GM12875 (cell line): ENCODE data around the gene WWOX.

Experiments
- H3K4me3 ChIP-seq: one replicate; pipeline ENCODE4 v1.5.1; 2011; ENCODE audit warnings: low read depth, low read length, control low read depth
- TF ChIP-seq, protein P1 (sequence below): IDR thresholded peaks from 2 replicates; pipeline ENCODE4 v1.5.1; 2011; ENCODE audit warnings: low read depth, mild to moderate bottlenecking, control low read depth, inconsistent platforms, low read length, moderate library complexity, borderline replicate concordance; ENCODE audit not compliant: insufficient read depth

Gene WWOX

DNA sequence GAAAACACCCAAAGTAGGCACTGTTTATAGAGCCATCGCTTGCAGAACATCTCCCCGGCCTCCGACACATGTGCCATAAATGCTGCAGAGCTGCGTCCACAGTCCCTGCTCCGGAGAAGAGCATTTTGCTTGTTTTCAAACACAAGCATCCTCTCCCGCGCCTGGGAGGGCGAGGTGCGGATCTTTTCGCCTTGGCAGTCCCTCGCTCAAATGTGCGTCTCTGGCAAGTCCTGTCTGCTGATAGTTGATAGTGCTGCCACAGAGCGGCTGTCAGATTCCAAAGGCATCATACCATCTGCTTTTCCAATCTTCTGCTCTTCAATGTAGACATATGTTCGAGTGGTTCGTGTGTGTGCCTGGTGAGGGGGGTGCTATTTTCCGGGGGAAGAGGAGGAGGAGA lies 897.3 kb downstream of the WWOX start:
- no peak overlapping the region for H3K4me3 ChIP-seq
- TF ChIP-seq, protein P1, sequence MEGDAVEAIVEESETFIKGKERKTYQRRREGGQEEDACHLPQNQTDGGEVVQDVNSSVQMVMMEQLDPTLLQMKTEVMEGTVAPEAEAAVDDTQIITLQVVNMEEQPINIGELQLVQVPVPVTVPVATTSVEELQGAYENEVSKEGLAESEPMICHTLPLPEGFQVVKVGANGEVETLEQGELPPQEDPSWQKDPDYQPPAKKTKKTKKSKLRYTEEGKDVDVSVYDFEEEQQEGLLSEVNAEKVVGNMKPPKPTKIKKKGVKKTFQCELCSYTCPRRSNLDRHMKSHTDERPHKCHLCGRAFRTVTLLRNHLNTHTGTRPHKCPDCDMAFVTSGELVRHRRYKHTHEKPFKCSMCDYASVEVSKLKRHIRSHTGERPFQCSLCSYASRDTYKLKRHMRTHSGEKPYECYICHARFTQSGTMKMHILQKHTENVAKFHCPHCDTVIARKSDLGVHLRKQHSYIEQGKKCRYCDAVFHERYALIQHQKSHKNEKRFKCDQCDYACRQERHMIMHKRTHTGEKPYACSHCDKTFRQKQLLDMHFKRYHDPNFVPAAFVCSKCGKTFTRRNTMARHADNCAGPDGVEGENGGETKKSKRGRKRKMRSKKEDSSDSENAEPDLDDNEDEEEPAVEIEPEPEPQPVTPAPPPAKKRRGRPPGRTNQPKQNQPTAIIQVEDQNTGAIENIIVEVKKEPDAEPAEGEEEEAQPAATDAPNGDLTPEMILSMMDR = no peak

DNA sequence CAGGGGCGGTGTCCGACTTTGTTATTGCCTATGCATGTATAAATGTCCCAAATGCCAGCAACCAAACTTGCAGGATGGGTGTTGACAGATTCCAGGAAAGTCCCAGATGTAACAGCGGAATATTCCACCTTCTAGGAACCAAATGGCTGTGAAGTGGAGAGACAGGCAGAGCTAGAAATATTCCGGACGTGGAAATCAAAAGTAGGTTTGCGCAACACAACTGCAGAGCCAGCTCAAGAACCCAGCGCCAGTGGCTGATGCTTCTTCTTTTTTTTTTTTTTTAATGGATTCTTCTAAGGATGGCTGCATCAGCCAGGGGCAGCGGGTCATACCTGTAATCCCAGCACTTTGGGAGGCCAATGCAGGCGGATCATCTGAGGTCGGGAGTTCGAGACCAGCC lies 899.4 kb downstream of the WWOX start:
- TF ChIP-seq, protein P1 = no peak
- H3K4me3 ChIP-seq = no peak overlapping the region

DNA sequence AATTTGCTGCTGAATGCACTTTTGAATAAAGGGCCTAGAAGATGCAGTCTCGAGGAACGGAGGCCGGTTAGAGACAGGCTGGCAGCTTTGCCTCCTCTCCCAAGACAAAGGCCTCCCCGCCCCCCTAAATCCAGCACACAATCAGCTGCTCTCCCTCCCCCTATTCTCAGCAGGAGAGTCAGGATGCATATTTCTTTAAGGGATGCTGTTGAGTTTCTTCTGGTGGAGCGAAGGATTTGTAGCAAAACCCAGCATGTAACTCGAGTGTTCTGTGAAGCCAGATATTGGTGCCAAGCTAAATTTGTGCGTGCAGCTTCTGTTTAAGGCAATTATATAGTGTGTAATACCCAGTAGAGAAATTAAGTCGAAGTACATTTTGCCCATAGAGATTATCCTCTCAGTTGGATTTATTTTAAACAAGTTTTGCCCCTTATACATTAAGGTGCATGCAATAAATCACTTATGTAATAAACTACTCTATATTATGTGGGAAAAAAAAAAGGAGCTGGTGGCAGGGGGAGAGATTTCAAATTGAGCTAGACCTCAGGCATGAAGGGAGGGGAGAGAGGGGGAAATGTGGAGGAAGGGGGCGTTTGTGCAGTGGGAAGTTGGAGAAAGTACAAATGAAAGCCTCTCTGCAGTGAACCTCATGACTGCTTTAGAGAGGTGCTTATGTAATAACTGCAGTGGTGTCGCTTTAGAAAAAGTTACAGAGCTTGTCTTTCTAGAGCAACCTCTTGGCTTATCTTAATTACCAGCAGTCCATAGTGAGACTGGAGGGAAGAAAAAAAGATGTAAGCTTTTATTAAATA lies 901.9 kb downstream of the WWOX start:
- TF ChIP-seq, protein P1 = no peak
- no peak overlapping the region for H3K4me3 ChIP-seq

DNA sequence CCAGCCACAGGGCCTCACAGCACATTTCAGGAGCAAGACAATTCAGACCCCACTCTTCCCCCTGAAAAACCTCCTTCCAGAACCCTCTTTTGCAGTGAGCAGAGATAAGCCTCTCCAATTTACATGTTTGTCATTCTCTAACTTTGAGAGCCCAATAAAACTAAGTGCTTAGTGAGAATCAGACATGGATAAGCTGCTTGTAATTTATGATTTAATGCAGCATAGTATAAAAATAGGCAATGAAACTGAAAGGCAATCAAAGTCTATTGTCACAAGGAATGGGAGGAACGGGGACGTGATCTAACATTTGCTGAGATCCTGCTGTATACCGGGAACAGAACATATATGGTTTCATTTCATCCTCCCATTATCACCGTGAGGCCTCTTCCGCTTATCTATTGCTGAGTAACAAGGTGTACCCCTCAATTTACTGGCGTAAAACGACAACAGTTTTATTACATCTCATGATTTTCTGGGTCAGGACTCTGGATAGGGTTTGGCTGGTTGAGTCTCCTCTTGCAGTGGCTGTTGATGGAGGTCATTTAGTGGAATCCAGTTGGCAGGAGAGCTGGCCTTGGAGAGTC lies 903.7 kb downstream of the WWOX start:
- TF ChIP-seq, protein P1 = no peak

DNA sequence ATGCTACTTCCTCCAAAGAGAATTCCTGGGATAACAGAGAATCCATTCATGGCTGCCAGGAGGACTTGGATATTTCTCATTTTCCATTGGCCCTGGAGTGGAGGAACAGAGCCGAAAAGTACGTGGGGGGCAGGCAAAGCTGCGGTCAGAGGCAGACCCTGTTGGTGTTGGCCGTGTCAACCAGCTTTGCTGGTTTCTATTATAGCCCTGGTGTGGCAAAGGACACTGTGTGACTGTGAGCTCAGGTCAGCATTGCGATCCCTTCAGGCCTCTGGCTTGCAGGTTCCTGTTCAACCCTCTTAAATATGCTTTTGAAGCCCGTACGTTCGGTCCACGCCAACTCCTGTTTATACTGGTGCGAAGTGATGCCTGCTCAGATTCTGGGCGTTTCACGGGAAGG lies 904.9 kb downstream of the WWOX start:
- H3K4me3 ChIP-seq = no peak overlapping the region
- TF ChIP-seq, protein P1 = no peak

More for the DNA sequence above, 903.7 kb downstream of the WWOX start:
- H3K4me3 ChIP-seq = no peak overlapping the region

DNA sequence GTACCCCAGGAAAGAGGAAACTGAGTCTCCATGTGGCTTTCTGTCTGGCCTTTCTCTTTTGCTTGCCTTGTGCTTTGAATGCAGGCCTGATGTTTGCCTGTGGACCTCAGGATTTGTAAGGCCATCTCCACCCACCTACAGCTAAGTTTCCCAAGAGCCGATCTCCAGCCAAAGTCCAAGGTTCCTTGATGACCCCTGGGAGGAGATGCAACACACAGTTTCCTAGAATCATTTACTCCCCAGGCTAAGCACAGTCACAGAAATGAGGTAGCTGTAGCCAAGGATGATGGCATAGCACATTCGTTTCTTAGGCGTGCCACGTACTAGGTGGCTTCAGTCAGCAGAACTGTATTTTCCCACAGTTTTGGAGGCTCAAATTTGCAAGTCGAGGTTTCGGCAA lies 905.6 kb downstream of the WWOX start:
- TF ChIP-seq, protein P1 = no peak
- no peak overlapping the region for H3K4me3 ChIP-seq

DNA sequence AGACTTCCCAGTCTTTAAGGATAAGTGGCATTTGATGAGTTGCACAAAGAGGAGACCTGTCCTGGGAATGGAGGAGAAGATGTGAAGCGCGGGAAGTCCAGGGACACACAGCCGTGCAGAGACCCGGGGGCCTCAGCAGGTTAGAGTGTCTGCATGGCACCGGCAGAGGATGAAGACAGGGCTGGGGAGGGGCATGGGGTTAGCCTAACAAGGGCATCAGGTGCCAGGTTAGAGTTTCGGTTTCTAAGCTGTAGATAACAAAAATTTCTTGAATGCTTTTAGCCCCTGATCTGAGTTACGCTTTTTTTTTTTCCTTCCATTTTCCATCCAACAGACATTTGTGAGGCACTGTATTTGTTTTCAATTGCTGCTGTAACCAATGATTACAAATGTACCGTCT lies 906.8 kb downstream of the WWOX start:
- H3K4me3 ChIP-seq = no peak overlapping the region
- TF ChIP-seq, protein P1 = no peak
